Loucy (cell line): ENCODE measurements around the gene SMARCA1.

Experiments
- EZH2phosphoT487 ChIP-seq: fragments of 200-600 bp; IDR thresholded peaks from 2 replicates; pipeline ENCODE4 v1.6.1; 2018; ENCODE audit warnings: antibody characterized with exemption, mild to moderate bottlenecking, moderate library complexity, borderline replicate concordance
- TF ChIP-seq, protein P1 (sequence below): fragments of 200-600 bp; sonication (generic); conservative IDR thresholded peaks from 2 replicates; pipeline ENCODE4 v1.5.1; 2014; ENCODE audit warnings: mild to moderate bottlenecking, antibody characterized with exemption, low read length

DNA sequence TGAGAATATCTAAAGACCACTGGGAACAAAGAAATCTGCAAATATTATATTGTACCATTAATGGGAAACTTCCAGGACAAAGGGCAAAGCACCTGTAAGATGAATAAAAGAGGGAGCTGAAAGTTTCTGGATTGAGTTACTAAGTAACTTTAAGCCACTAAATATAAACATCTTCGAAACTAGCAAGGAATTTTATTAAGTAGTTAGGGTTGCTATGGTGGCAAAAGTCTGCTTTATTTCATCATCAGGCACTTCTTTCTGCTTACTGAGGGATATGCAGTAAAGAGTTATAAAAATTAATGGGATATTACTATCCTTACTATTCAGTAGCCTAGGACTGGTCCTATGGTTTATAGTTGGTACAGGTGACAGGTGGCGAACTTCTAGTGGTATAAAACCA, 33.0 kb downstream of the SMARCA1 start:
- TF ChIP-seq, protein P1, sequence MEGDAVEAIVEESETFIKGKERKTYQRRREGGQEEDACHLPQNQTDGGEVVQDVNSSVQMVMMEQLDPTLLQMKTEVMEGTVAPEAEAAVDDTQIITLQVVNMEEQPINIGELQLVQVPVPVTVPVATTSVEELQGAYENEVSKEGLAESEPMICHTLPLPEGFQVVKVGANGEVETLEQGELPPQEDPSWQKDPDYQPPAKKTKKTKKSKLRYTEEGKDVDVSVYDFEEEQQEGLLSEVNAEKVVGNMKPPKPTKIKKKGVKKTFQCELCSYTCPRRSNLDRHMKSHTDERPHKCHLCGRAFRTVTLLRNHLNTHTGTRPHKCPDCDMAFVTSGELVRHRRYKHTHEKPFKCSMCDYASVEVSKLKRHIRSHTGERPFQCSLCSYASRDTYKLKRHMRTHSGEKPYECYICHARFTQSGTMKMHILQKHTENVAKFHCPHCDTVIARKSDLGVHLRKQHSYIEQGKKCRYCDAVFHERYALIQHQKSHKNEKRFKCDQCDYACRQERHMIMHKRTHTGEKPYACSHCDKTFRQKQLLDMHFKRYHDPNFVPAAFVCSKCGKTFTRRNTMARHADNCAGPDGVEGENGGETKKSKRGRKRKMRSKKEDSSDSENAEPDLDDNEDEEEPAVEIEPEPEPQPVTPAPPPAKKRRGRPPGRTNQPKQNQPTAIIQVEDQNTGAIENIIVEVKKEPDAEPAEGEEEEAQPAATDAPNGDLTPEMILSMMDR = no peak
- no peak for TF ChIP-seq EZH2phosphoT487
